Omental fat pad (tissue), 4 donors: Measurements from ENCODE around the gene TNFSF4. TPM values are rescaled to one million over a fixed set of nuclear protein-coding genes. Genes with fewer than 3 reads are reported as not detected.

Source experiments
- ATAC-seq: fragments of 150-250 bp; one replicate; pipeline ENCODE4 v1.9.1; 2016; ENCODE audit warnings: mild to moderate bottlenecking, moderate library complexity; ENCODE audit not compliant: low FRiP score
- DNase-seq: peaks from one replicate; pipeline ENCODE4 v3.0.0-alpha.2; 2019; ENCODE audit warnings: low spot score
- CTCF ChIP-seq, 3 donors: fragments of 450-650 bp; IDR thresholded peaks; one replicate each; pipeline ENCODE4 v1.5.1; 2016 to 2017; ENCODE audit warnings: antibody characterized with exemption in 3 of 3, mild to moderate bottlenecking in 3 of 3, moderate library complexity in 2 of 3
- total RNA-seq, 4 donors: library from RNA; depleted of rRNA; stranded (reverse); fragments of >200 nt; gene quantifications; one replicate each; pipeline ENCODE4 v1.1.0, GENCODE V29; 2016

TNFSF4 gene
- total RNA-seq, 4 donors from 2014 or later: 0.36 to 3.0 (median 1.1) TPM

DNA sequence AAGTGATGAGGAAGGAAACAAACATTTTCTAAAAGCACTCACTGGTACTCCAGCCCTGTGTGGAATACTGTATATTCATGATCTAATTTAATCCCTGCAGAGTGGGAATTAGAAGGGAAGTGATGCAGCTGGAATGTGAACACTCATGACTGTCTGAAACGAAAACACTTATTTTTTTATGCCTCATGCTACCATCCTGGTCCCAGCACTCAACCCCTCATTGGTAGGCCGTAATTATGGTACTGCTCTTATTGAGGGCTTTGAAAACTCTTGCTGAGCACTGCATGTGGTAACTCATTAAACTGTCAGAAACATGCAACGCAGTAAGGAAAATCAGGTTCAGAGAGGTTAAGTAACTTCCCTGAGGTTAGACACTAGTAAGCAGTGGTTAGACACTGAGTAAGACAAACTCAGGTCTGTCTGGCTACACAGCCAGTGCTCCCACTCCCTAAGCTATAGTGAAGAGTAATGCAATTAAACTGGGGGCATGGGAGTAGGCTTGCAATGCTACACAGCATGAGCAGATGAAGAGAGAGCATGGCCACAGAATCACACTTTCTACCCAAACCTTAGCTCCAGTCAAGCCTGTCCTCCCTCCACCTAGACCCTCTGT lies 17.3 kb upstream of the TNFSF4 start:
- DNase-seq: no peak
- no peak for ATAC-seq
- no peak for TF ChIP-seq CTCF (IDR thresholded peaks at IDR 0.05)

DNA sequence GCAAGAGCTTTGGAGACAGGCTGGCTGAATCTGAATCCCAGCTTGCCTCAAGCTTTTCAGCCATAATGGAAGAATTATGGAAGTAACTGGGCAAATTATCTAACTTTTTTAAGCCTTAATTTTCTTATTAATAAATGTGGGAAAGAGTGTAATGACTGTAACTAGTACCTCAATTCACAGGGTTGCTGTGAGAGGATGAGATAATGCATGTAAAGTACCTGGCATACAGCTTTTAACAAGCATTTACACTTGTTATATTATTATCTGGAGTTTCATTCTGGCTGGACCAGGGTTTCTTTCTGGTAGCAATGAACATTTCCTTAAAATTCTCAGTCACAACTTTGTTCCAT lies 15.9 kb upstream of the TNFSF4 start:
- TF ChIP-seq CTCF (IDR thresholded peaks at IDR 0.05): no peak
- no peak for DNase-seq
- no peak for ATAC-seq

DNA sequence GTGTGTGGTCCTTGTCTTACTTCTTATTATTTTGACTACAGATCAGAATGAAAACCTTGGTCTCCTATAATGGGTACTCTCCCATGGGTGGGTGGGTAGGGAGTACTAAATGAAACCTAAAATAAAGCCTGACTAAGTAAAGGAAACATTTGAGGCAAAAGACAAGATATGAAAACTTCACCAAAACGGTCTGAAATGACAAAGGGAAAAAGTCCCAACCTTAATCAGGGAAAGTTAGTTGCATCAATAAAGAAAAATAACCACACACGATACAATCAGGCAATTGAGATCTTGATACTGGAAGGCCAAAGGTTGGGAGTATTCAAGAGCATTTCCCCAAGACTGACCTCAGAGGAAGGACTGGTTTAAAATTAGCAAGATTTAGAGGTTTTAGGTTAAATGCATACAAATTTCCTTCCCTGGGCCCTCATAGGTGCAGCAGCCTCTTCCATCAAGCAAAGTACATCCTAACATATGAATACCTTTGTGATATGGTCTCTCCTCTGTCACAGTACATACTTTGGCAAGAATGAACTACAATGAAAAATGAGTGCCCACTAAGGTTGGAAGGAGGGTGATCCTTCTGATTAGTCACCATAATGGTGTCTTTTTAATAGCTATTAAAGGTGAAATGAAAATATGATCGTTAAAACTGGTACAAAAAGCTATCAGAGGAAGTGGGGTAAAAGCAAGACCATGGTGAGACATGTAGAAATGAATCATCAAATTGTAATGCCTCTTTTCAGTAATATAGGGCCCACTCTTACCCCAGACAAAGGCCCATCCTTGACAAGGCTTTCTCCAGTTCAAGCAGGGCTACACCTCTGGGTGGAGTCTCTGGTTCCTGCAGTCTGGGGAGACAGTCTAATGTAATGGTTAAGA lies 15.3 kb upstream of the TNFSF4 start:
- TF ChIP-seq CTCF (IDR thresholded peaks at IDR 0.05): no peak
- ATAC-seq: no peak
- no peak for DNase-seq

DNA sequence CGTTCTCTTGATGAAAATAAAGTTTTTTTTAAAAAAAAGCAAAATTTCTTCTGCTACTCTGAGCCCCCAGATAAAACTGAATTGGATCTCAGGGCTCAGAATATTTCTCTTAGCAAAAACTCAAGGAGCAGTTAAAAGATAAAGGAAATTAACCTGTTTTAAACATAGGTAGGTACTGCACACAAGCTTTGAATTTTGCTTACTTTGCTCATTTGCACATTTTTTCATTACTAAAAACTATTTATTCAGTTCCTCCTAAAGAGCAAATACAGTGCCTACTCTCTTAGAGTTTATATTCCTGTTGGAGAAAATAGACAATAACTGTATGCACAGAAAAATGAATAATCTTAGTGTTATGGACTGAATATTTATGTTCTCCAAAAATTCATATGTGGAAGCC lies 13.0 kb upstream of the TNFSF4 start:
- no peak for ATAC-seq
- TF ChIP-seq CTCF (IDR thresholded peaks at IDR 0.05): no peak
- DNase-seq: no peak

- ATAC-seq (no peak), DNase-seq (no peak)
- TF ChIP-seq CTCF (IDR thresholded peaks at IDR 0.05): no peak
These were observed 6.5 kb upstream of the TNFSF4 start for GRCh38 chr1:173213665-173214064.

DNA sequence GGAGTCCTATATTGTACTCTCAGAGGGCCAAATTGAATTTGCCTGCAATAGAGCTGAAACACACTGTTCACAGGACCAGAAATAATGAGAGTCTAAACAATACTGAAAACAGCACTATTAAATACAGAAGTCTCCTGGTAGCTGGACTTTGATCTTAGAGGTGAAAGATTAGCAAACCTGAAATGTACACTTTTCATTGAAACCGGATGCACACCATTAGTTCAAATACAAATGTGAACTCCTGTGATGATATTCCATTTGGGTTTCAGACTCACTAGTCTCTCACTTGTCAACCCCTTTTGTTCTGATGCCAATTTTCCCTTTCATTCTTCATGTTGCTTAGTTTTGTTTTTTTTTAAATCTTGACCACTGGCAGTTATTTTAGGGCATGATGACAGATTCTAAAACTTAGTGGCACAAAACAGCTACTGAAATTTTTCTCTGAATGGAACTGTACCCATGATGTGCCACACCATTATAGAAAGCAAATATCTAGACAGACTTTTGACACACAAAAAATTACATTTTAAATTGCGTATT lies 5.9 kb upstream of the TNFSF4 start:
- ATAC-seq (no peak), DNase-seq (no peak)

More for the DNA sequence above, 5.9 kb upstream of the TNFSF4 start:
- TF ChIP-seq CTCF (IDR thresholded peaks at IDR 0.05): no peak
